ENCODE data around the gene ENTPD1.
"Not testable (repeated sequence)": the region's sequence is repeated elsewhere in the genome, so short reads cannot be mapped to it uniquely, and the experiment has no call there.

Gene ENTPD1

DNA sequence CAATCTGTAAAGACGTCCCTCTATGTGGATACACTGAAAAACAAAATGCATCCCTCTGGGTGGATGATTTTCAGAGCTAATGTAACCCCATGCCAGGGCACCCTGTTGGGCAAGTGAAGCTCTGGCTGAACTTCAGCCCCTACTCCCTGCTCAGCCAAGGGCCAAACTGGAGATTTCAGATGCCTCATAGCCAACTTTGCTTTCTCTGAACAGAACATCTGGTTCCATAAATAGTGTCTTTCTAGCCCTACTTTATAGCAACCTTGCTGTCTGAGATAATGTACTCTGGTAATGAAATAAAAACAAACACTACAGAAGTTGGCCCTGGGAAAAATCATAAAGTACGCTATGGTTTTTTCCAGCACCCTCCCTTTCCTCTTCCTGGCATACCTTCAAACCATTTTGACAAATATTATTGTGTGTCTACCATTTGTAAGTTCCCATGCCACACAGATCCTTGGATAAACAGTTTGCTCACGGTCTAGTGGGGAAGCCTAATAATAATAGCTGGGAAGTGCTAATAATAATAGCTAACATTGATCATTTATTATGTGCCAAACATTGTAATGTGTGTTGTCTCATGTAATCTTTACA is 3.4 kb downstream of the ENTPD1 start:
- DNase-seq, result no peak

- no peak for DNase-seq
Measured at GRCh38 chr10:95761939-95762492, 6.1 kb downstream of the ENTPD1 start.

- no peak for DNase-seq
Measured at GRCh38 chr10:95767884-95768556, 12.1 kb downstream of the ENTPD1 start.

GRCh38 chr10:95770084-95770720 is 14.2 kb downstream of the ENTPD1 start:
- DNase-seq, result no peak

DNA sequence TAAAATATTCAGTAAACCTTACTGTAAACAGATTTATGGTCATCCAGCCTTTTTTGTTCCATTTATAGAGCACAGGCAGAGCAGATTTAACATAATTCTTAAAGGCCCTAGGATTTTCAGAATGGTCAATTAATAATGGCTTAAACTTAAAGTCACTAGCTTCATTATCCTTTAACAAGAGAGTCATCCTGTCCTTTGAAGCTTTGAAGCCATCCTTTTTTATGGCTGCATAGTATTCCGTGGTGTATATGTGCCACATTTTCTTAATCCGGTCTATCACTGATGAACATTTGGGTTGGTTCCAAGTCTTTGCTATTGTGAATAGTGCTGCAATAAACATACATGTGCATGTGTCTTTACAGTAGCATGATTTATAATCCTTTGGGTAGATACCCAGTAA is 17.5 kb downstream of the ENTPD1 start:
- DNase-seq, result not testable (repeated sequence)

- not testable (repeated sequence) for DNase-seq
Measured at GRCh38 chr10:95777638-95778037, 21.7 kb downstream of the ENTPD1 start.

- DNase-seq, result no peak
Measured at GRCh38 chr10:95782318-95782717, 26.4 kb downstream of the ENTPD1 start.

DNA sequence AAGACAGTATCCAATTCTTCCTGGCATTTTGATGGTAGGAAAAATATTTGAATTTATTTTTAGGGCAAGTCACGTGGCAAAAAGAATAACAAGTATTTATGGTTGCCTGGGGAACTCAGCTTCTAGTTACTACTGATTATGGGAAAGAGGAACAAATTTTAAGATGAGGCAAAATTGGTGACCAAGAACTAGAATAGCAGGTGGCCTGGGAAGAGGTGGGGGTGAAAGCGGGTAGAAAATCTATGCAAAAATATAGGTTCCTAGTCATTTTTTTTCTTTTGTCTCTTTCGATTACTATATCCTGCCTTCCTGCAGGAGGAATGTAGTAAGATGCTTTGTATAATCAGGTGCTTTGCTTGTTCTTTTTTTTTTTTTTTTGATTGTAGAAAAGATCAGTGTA is 27.8 kb downstream of the ENTPD1 start:
- no peak for DNase-seq

DNA sequence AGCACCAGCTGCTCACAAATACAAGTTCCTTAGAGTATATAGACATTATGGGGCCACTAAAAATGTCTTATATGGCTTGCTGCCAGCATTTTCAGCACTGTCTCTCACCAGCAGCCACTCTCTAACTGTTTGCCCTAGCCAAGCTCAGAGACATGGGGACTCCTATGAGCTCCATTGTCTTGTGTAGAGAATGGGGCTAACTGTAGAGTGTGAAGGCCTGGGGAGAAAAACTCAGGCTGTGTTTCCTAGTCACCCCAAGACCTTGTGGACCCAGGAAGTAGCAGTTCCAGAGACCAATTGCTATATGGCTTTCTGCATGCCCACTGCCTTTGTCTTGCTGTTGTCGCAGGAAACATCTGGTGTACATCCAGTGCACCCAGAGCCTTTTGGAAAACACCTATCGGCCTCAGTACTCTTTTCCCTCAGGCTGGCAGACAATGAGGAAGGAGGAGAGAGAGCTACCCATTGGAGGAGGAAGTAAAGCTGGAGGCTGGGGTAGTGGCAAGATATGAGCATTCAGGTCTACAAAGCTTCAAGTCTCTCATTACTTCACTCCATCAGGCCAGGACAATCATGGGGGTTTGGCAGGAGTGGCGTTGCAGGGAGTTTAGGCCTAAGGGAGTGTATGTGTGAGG is 28.4 kb downstream of the ENTPD1 start:
- DNase-seq, result no peak

- no peak for DNase-seq
Measured at GRCh38 chr10:95785317-95785716, 29.4 kb downstream of the ENTPD1 start.

- no peak for DNase-seq
Measured at GRCh38 chr10:95785942-95786669, 30.1 kb downstream of the ENTPD1 start.

DNA sequence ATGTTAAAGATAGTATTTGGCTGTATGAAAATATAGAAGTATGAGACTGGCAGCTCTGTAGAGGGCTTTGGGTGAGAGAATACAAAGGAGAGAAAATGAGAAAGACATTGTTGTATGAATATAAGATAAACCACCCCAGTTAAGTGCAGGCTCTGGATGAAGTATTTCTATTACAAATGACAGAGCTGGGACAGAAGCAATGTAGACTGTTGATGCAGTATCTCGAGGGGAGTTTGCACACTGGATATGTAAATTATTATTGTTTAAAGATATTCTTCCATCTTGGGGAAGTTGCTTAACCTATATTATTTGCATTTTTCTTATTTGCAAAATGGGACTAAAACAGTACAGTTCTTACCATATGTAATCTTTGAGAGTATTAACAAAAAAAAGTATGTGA is 31.5 kb downstream of the ENTPD1 start:
- no peak for DNase-seq

DNA sequence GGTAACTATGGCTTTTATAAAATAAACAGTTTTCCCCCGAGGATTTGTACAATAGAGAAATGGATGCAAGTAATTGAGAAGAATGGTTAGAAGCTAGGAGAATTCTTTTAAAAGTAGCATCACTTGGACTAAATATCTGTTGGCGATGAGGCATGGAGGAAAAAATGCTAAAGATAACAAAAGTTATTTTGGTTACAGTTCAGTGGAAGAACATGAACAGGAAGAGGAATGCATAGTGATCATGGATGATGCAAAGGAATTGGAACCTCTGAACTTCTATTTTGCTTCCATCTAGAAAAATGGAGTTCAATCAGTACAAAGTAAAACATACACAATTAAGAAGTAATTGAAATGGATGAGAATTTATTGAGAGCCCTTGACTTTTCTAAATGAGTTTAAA is 32.9 kb downstream of the ENTPD1 start:
- no peak for DNase-seq

DNA sequence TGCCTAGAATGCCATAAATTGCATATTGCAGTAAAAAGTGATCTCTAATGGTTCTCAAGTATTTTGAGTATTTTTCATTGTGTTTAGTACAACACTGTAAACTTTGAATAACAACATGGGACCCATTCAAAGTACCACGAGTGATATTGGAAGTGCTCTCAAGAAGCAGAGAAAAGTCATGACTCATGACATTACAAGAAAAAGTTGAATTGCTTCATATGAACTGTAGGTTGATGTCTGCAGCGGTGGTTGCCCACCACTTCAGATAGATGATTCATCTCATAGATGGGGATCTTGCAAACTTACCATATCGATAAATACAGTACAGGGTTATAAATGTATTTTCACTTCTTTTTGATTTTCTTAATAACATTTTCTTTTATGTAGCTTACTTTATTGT is 33.9 kb downstream of the ENTPD1 start:
- DNase-seq, result no peak

DNA sequence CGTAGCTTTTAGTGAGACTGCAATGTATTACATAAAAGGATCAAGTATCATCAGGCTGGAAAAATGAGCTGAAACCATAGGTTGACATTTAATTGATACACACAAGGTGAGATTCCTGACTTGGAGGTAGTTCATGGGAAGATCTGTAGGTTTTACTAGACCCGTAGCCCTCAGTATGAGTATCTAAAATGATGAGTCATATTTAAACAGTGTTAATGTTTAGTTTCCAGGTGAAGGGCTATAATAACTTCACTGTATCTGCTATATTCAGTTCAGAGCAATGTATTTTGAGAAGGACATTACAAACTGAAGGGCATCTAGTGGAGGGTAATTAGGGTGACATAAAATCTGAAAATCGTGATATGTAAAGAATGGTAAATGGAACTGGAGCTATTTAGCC is 35.0 kb downstream of the ENTPD1 start:
- DNase-seq, result no peak

- no peak for DNase-seq
Measured at GRCh38 chr10:95791425-95791979, 35.5 kb downstream of the ENTPD1 start.

GRCh38 chr10:95792211-95792780 is 36.3 kb downstream of the ENTPD1 start:
- DNase-seq, result no peak

GRCh38 chr10:95792874-95793285 is 36.9 kb downstream of the ENTPD1 start:
- no peak for DNase-seq

DNA sequence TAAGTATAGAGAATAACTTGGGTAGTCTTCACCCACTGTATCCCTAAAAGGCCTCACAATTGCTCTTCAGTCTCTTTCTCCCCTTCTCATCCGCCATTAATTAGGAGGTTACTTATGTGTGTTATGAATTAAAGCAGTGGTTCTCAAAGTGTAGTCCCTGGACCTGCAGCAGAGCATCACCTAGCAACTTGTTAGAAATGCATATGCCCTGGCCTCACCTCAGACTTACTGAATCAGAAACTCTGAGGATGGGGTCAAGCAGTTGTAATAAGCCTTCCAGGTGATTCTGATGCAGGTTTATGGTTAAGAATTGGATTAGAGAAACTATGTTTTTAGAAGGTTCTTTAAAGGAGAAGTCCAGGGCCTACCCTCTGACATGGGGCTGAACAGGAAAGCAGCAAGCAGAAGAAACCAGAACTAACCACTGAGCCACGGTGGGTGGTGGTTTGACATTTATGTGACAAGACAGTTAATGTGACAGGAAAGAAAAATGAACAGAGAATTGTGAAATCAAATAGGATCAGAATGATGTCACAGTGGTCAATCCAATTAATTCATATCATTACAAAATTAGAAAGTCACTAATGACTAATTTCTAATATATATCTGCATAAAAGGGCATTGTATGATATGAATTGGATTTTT is 37.6 kb downstream of the ENTPD1 start:
- no peak for DNase-seq

DNA sequence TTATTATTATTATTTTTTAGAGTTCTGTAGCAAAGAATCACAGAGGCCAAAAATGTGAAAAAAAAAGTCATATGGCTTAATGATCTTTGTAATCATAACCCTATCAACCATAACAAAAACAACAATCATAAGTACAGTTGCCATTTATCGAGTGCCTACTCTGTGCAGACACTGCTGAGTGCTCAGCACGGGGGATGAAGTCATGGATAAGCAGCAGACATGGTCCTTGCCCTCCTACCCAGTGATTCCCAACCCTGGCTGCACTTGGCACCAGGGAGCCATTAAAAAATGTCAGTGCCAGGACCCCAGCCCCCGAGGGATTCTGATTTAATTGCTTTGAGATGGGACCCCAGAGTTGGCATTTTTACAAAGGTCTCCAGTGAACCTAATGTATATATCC is 38.2 kb downstream of the ENTPD1 start:
- DNase-seq, result no peak

GRCh38 chr10:95795602-95796001 is 39.6 kb downstream of the ENTPD1 start:
- DNase-seq, result no peak

GRCh38 chr10:95796504-95796903 is 40.5 kb downstream of the ENTPD1 start:
- no peak for DNase-seq
